Stimulated activated CD8-positive, alpha-beta memory T cell treated with anti-CD3 and anti-CD28 coated beads, Interleukin-7, amount 100 ng/mL, for 48 hours (primary cell): Measurements from ENCODE around the gene THTPA.
"Not testable (repeated sequence)": the region's sequence is repeated elsewhere in the genome, so short reads cannot be mapped to it uniquely, and the experiment has no call there.

Experiments used
- DNase-seq, 2 donors: peaks; one replicate each; pipeline ENCODE4 v3.0.0-alpha.2; 2020; ENCODE audit warnings: low read depth in 1 of 2; ENCODE audit errors: extremely low read depth in 1 of 2

Gene THTPA

GRCh38 chr14:23609001-23609400, 52.9 kb downstream of the THTPA start:
- no peak for DNase-seq

DNA sequence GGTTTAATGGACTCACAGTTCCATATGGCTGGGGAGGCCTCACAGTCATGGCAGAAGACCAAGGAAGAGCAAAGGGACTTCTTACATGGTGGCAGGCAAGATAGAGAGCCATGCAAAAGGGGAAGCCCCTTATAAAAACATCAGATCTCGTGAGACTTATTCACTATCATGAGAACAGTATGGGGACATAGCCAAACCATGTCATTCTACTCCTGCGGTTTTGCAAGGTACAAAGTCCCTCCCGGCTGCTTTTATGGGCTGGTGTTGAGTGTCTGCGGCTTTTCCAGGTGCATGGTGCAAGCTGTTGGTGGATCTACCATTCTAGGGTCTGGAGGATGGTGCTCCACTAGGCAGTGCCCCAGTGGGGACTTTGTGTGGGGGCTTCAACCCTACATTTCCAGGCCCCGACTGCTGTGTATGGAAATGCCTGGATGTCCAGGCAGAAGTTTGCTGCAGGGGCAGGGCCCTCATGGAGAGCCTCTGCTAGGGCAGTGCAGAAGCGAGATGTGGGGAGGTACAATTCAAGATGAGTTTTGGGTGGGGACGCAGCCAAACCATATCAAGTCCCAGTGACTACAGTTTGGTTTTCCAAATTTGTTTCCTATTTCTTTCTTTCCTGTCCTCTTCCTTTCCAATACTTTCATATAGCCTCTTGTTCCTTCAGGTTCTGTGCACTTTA, 53.5 kb downstream of the THTPA start:
- DNase-seq: not testable (repeated sequence)
